ENCODE results near the gene GIT2. TPM values are rescaled to one million over a fixed set of nuclear protein-coding genes. Genes with fewer than 3 reads are reported as not detected.

GIT2 gene
- total and polyA plus RNA-seq, 2 of the 8 experiments (the other 6 are each of a cell fraction or from before 2014, with no cell fraction given) = 9.6 to 20.7 TPM

GRCh38 chr12:109998904-109999648 is 2.9 kb upstream of the GIT2 start, which contains the start of gene ANKRD13A (continued):
- TF ChIP-seq TEAD4 (IDR thresholded peaks at IDR 0.05; ENCODE audit: low read depth, low read length) = no peak
- no peak for TF ChIP-seq GABPA (IDR thresholded peaks at IDR 0.05; ENCODE audit: borderline replicate concordance, insufficient read depth, low read length)
- TF ChIP-seq CREB1 (IDR thresholded peaks at IDR 0.05) = peak; percentile 65
- no peak for TF ChIP-seq EZH2 (IDR thresholded peaks at IDR 0.05; ENCODE audit: low read depth, low read length, severe bottlenecking)
- TF ChIP-seq KDM4A (IDR thresholded peaks at IDR 0.05; ENCODE audit: low read depth, low read length, severe bottlenecking) = peak; percentile 57
- TF ChIP-seq FOSL1 (IDR thresholded peaks at IDR 0.05; ENCODE audit: insufficient read depth, low read depth, low read length) = no peak
- no peak for TF ChIP-seq TCF12 (IDR thresholded peaks at IDR 0.05; ENCODE audit: low read depth, low read length)
- TF ChIP-seq SRF (IDR thresholded peaks at IDR 0.05; ENCODE audit: low read depth, low read length) = 0 out of 2 replicates have a peak, but pooled peaks have one; percentile 41
- peak; percentile 77; the same call in 1 of the 2 replicates for TF ChIP-seq RBBP5 (IDR thresholded peaks at IDR 0.05; ENCODE audit: borderline replicate concordance, low read depth, low read length)
- TF ChIP-seq MAFK (IDR thresholded peaks at IDR 0.05; ENCODE audit: low read depth, low read length) = no peak
- TF ChIP-seq CBX5 (IDR thresholded peaks at IDR 0.05; ENCODE audit: low read depth, low read length) = no peak
- TF ChIP-seq CBX8 (IDR thresholded peaks at IDR 0.05; ENCODE audit: borderline replicate concordance, low read depth, low read length) = no peak
- TF ChIP-seq ATF2 (IDR thresholded peaks at IDR 0.05; ENCODE audit: low read length) = no peak; the same call in 1 of the 2 replicates
- peak; percentile 99 for TF ChIP-seq YY1 (IDR thresholded peaks at IDR 0.05; ENCODE audit: low read depth, low read length)
- peak; percentile 60 for TF ChIP-seq TBP (IDR thresholded peaks at IDR 0.05; ENCODE audit: low read depth, low read length)
- no peak; the same call in none of the 2 replicates for TF ChIP-seq BRCA1 (IDR thresholded peaks at IDR 0.05; ENCODE audit: low read depth, low read length)
- TF ChIP-seq CTCF (IDR thresholded peaks at IDR 0.05; ENCODE audit: control extremely low read depth in 1 of 3, insufficient read depth in 1 of 3, low read depth in 1 of 3, low read length in 3 of 3) = no peak
- no peak for TF ChIP-seq RFX5 (IDR thresholded peaks at IDR 0.05; ENCODE audit: borderline replicate concordance, low read depth, low read length)
- TF ChIP-seq SAP30 (IDR thresholded peaks at IDR 0.05; ENCODE audit: insufficient read depth, insufficient replicate concordance, low read length) = no peak
- TF ChIP-seq ASH2L (IDR thresholded peaks at IDR 0.05; ENCODE audit: low read length) = peak; percentile 78
